Measurements from ENCODE around the gene ASPSCR1. TPM values are rescaled to one million over a fixed set of nuclear protein-coding genes. Genes with fewer than 3 reads are reported as not detected.

Gene ASPSCR1
- total RNA-seq, 2 donors from 2014 or later: 38.1 to 40.1 TPM

GRCh38 chr17:81990836-81991683, 13.6 kb downstream of the ASPSCR1 start:
- no peak overlapping the region for H3K27ac Mint-ChIP-seq
- ATAC-seq: no peak
- no peak overlapping the region for H3K4me3 Mint-ChIP-seq
- H3K36me3 Mint-ChIP-seq (ENCODE audit: low read depth): no peaks in the 10 kb centered on the region
- H3K9me3 ChIP-seq (ENCODE audit: control insufficient read depth, low read length, poor library complexity, severe bottlenecking): no peaks in the 10 kb centered on the region
- H3K4me1 Mint-ChIP-seq: peaks cover 4% of the 10 kb centered on the region
- DNase-seq: no peak
- H3K27me3 Mint-ChIP-seq: no peaks in the 10 kb centered on the region

- Mint-ChIP-seq H3K36me3 (ENCODE audit: low read depth) (no peaks in the 10 kb centered on the region), H3K4me1 (peaks cover 4% of the 10 kb centered on the region), H3K4me3 (no peak overlapping the region), H3K27me3 (no peaks in the 10 kb centered on the region), H3K27ac (no peak overlapping the region)
- H3K9me3 ChIP-seq (ENCODE audit: control insufficient read depth, low read length, poor library complexity, severe bottlenecking): no peaks in the 10 kb centered on the region
- ATAC-seq (no peak), DNase-seq (no peak)
These were observed 14.4 kb downstream of the ASPSCR1 start for GRCh38 chr17:81991684-81992305.

- no peak overlapping the region for H3K27ac Mint-ChIP-seq
These were observed 15.1 kb downstream of the ASPSCR1 start for GRCh38 chr17:81992306-81993102.

GRCh38 chr17:81993729-81994592, 16.5 kb downstream of the ASPSCR1 start:
- DNase-seq (no peak), ATAC-seq (no peak)
- H3K27me3 Mint-ChIP-seq: no peaks in the 10 kb centered on the region
- H3K4me3 Mint-ChIP-seq: no peak overlapping the region
- H3K4me1 Mint-ChIP-seq: peaks cover 7% of the 10 kb centered on the region
- no peaks in the 10 kb centered on the region for H3K36me3 Mint-ChIP-seq (ENCODE audit: low read depth)
- peak overlapping the region; percentile 19 for H3K27ac Mint-ChIP-seq
- no peaks in the 10 kb centered on the region for H3K9me3 ChIP-seq (ENCODE audit: control insufficient read depth, low read length, poor library complexity, severe bottlenecking)

More at GRCh38 chr17:81992306-81993102, 15.1 kb downstream of the ASPSCR1 start:
- no peak for ATAC-seq
- H3K4me3 Mint-ChIP-seq: no peak overlapping the region
- H3K9me3 ChIP-seq (ENCODE audit: control insufficient read depth, low read length, poor library complexity, severe bottlenecking): no peaks in the 10 kb centered on the region
- H3K36me3 Mint-ChIP-seq (ENCODE audit: low read depth): no peaks in the 10 kb centered on the region
- no peak for DNase-seq
- H3K4me1 Mint-ChIP-seq: peaks cover 4% of the 10 kb centered on the region
- H3K27me3 Mint-ChIP-seq: no peaks in the 10 kb centered on the region

- H3K4me3 Mint-ChIP-seq: no peak overlapping the region
- H3K4me1 Mint-ChIP-seq: peaks cover 7% of the 10 kb centered on the region
- no peaks in the 10 kb centered on the region for H3K27me3 Mint-ChIP-seq
- no peak for DNase-seq
- H3K9me3 ChIP-seq (ENCODE audit: control insufficient read depth, low read length, poor library complexity, severe bottlenecking): no peaks in the 10 kb centered on the region
- H3K36me3 Mint-ChIP-seq (ENCODE audit: low read depth): no peaks in the 10 kb centered on the region
- ATAC-seq: no peak
- no peak overlapping the region for H3K27ac Mint-ChIP-seq
These were observed 17.4 kb downstream of the ASPSCR1 start for GRCh38 chr17:81994593-81995462.

GRCh38 chr17:81995463-81996231, 18.2 kb downstream of the ASPSCR1 start:
- no peaks in the 10 kb centered on the region for H3K9me3 ChIP-seq (ENCODE audit: control insufficient read depth, low read length, poor library complexity, severe bottlenecking)
- DNase-seq (no peak), ATAC-seq (no peak)
- no peak overlapping the region for H3K4me3 Mint-ChIP-seq
- no peaks in the 10 kb centered on the region for H3K27me3 Mint-ChIP-seq
- H3K4me1 Mint-ChIP-seq: peaks cover 4% of the 10 kb centered on the region
- H3K27ac Mint-ChIP-seq: no peak overlapping the region
- no peaks in the 10 kb centered on the region for H3K36me3 Mint-ChIP-seq (ENCODE audit: low read depth)

- DNase-seq (no peak), ATAC-seq (no peak)
- H3K4me3 Mint-ChIP-seq: no peak overlapping the region
- peaks cover 3% of the 10 kb centered on the region for H3K4me1 Mint-ChIP-seq
- H3K27me3 Mint-ChIP-seq: no peaks in the 10 kb centered on the region
- no peak overlapping the region for H3K27ac Mint-ChIP-seq
- no peaks in the 10 kb centered on the region for H3K36me3 Mint-ChIP-seq (ENCODE audit: low read depth)
- no peaks in the 10 kb centered on the region for H3K9me3 ChIP-seq (ENCODE audit: control insufficient read depth, low read length, poor library complexity, severe bottlenecking)
These were observed 18.9 kb downstream of the ASPSCR1 start for GRCh38 chr17:81996232-81996756.

- ATAC-seq (no peak), DNase-seq (no peak)
- H3K27ac Mint-ChIP-seq: no peak overlapping the region
- no peaks in the 10 kb centered on the region for H3K27me3 Mint-ChIP-seq
- no peak overlapping the region for H3K4me3 Mint-ChIP-seq
- H3K4me1 Mint-ChIP-seq: peaks cover 3% of the 10 kb centered on the region
- no peaks in the 10 kb centered on the region for H3K9me3 ChIP-seq (ENCODE audit: control insufficient read depth, low read length, poor library complexity, severe bottlenecking)
- H3K36me3 Mint-ChIP-seq (ENCODE audit: low read depth): no peaks in the 10 kb centered on the region
These were observed 19.5 kb downstream of the ASPSCR1 start for GRCh38 chr17:81996757-81997441.

GRCh38 chr17:81998212-81998611, 20.8 kb downstream of the ASPSCR1 start:
- H3K27me3 Mint-ChIP-seq: no peaks in the 10 kb centered on the region
- H3K27ac Mint-ChIP-seq: no peak overlapping the region
- no peaks in the 10 kb centered on the region for H3K9me3 ChIP-seq (ENCODE audit: control insufficient read depth, low read length, poor library complexity, severe bottlenecking)
- DNase-seq (no peak), ATAC-seq (no peak)
- H3K4me3 Mint-ChIP-seq: no peak overlapping the region
- H3K4me1 Mint-ChIP-seq: peaks cover 3% of the 10 kb centered on the region
- H3K36me3 Mint-ChIP-seq (ENCODE audit: low read depth): no peaks in the 10 kb centered on the region

GRCh38 chr17:81998691-81999438, 21.4 kb downstream of the ASPSCR1 start:
- Mint-ChIP-seq H3K4me1 (peaks cover 3% of the 10 kb centered on the region), H3K4me3 (no peak overlapping the region), H3K27me3 (no peaks in the 10 kb centered on the region), H3K36me3 (ENCODE audit: low read depth) (no peaks in the 10 kb centered on the region), H3K27ac (no peak overlapping the region)
- no peak for DNase-seq
- no peak for ATAC-seq
- no peaks in the 10 kb centered on the region for H3K9me3 ChIP-seq (ENCODE audit: control insufficient read depth, low read length, poor library complexity, severe bottlenecking)

Data from T-helper 17 cell (primary cell).